HG03571 (cell line): Measurements from ENCODE around the gene LYAR.

Experiments used
- ATAC-seq: cut with Tn5 transposase; IDR thresholded peaks from one replicate; pipeline ENCODE4 v1.9.1; 2021; ENCODE audit not compliant: unreplicated experiment

The LYAR gene

DNA sequence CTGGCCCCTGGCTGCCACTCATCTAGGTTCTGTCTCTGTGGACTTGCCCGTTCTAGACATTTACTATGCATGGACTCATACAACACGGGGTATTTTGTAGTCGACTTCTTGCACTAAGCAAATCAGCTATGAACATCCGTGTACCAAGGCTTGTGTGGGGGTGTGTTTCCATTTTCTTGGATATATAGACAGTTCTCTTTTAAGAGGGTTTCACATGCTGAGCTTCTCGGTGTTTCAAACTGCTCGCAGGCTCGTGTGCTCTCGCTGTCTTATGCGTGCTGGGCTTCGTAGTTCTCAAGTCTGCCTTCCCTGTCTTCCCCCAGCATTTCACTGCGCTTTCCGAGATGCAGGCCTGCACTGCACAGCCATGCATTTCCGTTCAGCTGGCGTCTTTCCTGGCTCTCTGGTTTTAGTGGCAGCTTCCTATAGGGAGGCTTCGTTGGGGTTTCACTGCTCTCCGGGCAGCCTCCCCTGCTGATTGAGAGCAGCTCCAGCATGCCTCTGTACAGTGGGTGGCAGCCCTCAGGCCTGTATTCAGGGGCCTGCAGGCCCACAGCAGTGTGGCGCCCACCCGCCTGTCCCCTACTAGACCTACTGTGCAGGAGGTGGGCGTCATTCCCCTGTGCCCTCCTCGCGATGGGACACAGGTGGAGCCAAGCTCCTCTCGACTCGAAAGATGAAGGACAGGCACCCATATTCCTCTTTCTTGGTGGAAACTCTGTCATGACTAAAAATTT is 27.7 kb upstream of the LYAR start:
- ATAC-seq, result no peak

DNA sequence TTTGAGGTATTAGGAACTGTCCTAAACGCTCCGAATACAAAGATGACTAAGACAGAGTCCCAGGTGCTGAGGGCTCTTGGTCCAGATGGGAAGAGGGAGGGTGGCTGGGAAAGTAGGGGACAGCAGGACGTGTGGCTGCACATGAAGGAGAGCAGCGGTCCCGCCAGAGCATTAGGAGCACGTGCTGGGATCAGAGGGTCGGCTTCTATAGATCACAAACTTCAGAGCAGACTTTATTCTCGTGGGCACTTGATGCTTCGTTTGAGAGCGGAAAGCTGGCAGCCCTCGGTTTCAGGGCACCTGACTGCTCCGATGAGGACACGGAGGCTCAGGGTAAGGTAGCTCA is 26.2 kb upstream of the LYAR start:
- no peak for ATAC-seq

DNA sequence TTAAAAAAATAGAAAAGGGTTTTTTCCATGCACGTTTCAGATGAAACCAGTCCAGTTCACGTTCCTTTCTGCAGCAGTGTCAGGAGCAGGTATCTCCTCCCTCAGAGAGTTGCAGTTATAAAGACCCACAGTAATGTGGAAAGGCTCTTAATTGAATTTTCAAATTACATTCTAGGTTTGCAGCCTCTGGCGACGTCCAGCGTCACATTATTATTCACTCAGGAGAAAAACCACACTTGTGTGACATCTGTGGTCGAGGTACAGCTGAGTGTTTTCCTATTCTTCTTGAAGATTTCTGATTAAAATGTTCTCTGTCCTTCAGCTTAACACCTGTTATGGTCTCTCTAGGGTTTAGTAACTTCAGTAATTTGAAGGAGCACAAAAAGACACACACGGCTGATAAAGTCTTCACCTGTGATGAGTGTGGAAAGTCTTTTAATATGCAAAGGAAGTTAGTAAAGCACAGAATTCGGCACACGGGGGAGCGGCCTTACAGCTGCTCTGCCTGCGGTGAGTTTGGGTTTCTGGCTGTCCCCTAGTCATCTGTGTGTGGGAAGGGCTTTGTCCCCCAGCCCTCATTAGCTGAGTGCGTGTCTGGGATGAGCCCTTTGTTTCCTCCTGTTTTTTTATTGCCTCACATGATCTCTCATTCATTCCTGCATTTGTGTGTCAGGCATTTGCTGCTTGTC is 25.7 kb upstream of the LYAR start:
- ATAC-seq, result no peak

DNA sequence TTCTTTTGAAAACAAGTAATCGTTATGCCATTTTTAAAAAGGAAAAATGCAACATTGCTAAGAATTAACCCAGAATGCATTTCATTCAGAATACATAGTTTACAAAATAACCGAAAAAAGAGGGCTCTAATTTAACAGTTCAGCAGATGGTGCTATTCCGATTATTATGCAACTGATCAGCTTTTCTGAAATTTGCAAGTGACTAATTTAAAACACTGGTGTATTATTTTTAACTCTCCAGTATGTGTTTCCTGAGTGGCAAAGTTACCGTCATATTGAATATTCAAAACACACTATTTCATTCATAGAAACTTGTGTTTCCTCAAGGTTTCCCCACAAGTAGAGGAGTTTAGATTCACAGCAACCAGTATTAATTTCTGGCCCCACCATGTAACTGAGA is 21.2 kb upstream of the LYAR start:
- ATAC-seq, result no peak

DNA sequence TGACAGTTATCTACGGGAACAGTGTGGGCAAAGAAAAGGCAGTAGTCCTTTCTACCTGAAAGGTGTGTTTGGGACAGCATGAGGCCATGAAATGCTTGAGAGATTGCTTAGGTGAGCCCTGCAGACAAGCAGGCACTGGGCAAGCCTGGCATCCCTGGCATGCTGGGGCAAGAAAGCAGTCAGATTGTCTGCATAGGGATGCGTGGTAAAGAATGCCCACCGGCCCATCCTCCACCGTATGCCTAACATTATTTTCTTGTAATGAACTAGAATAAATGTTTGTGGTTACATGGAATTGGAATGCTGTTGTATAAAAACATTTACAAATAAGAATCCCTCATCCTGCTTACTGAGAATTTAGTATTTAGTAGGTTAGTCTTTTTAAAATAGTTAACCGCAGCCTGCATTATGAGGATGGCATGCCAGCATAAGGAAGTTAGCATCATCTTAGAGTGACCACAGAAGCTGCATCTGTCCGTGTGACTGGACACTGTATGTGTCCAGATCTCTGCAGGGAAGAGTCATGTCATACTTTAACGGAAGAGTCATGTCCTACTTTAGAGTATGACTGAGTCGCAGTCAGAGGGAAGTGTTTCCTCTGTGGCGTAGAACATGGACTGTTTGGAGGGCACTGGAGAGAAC is 19.0 kb upstream of the LYAR start:
- ATAC-seq, result no peak

DNA sequence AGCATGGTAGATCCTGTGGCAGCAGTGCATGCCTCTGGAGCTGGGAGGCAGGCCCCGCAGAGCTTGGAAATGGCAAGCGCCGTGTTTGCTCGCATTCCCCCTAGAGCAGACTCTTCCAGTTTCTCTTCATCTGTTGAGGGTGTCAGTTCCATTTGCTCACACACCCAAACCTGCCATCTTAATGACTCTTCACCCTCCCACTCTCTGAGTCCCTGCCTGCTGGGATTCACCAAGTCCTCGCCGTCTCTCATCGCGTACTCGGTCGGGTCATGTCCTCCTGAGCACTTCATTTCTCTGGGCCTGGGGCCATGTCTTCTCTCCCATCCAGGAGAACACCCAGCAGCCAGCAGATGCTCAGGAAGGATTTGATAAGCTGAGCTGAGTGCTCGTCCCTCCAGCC is 17.0 kb upstream of the LYAR start:
- ATAC-seq, result no peak

DNA sequence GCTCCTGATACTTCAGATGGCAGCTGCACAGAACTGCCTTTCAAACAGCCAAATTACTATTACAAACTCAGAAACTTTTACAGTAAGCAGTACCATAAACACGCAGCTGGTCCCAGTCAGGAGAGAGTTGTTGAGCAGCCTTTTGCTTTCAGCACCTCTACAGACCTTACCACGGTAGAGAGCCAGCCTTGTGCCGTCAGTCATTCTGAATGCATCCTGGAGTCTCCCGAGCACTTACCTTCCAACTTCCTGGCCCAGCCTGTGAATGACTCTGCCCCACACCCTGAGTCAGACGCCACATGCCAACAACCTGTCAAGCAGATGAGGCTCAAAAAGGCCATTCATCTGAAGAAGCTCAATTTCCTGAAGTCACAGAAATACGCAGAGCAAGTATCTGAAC is 12.5 kb upstream of the LYAR start:
- no peak for ATAC-seq

DNA sequence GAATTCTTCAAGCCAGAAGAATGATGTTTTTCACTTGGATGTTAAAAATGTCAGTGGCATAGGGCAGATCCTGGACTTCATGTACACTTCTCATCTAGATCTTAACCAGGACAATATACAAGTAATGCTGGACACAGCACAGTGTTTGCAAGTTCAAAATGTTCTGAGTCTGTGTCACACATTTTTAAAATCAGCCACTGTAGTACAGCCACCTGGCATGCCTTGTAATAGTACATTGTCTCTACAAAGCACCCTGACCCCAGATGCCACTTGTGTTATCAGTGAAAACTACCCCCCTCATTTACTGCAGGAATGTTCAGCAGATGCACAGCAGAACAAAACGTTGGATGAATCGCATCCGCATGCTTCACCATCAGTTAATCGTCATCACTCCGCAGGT is 12.0 kb upstream of the LYAR start:
- no peak for ATAC-seq

DNA sequence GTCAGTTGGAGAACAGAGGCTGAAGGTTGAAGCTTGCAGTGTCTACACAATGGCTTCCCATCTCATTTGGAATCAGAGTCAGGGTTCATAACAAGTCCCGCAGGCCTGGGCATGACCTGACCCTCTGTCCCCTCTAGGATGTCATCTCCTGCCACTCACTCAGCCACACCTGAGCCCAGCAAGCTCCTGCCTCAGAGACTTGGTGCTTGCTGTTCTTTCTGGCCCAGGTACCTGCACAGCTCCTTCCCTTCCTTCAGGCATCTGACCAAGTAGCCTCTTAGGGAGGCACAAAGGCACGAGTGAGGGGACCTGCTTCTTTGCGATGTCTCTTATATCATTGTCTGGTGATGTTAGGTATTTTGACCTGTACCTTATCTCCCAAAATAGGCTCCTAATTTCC is 9.1 kb upstream of the LYAR start:
- ATAC-seq, result no peak

DNA sequence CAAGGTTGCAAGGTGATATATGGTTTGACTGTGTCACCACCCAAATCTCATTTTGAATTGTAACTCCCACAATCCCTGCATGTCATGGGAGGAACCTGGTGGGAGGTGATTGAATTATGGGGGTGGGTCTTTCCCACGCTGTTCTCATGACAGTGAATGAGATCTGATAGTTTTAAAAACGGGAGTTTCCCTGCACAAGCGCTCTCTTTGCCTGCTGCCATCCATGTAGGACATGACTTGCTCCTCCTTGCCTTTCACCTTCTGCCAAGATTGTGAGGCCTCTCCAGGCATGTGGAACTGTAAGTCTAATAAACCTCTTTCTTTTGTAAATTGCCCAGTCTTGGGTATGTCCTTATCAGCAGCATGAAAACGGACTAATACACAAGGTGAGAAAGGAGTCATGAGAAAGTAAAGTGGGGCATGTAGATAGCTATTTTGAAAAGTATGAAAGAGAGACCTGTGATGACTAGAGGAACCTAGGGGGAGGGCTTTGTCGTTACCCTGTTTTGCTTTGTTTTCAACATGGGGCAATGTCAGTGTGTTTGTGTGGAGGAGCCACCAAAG is 6.4 kb upstream of the LYAR start:
- no peak for ATAC-seq

DNA sequence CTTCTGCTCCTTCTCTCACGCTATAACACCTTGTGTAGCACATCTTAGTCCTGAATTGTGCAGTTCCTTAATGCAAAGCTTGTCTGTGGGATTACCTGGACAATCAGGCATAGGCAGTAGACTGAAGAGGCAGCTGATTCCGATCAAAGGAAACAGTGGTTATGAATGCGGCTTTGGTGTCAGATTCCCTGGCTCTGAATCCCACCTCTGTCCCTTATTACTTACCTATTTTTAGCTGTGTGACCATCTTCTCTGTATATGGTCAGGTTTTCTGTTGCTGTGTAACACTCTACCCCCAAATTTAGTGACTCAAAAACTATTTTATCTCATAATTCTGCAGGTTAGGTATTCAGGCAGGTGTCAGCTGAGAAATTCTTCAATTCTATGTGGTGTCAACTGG is 3.3 kb upstream of the LYAR start:
- ATAC-seq, result no peak

DNA sequence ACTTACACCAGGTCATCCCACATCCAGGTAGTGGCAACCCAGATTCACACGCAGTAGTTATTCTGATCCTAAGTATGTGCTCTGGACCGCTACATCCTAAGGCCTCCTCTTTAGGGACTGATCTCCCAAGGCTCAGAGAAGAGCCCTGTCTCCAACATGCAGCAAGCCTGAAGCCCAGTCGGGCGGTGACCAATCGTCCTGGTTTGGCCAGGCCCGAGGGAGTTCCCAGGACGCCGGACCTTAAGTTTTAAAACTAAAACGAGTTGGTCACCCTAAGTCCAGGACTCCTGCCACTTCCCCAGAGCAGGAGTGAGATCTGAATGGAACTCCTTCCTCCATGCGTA is 385 bp downstream of the LYAR start:
- ATAC-seq, result peak; percentile 22

DNA sequence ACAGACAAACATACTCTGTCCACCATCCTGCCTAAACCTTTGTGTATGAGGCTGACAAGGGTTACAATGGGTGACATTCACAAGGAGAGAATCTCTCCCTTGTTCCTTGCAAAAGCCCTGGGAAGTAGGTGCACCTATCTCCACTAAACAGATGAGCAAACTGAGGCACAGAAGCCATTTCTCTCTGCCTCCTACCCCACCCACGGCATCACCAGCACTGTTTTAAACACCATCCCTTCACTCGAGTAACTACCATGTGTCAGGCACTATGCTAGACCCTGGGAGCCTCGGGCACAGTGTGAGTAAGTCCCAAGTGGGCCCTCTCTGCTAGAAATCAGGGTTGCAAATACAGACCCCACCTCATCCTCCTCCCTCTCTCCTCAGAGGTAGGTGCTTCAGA is 899 bp downstream of the LYAR start:
- ATAC-seq, result no peak

DNA sequence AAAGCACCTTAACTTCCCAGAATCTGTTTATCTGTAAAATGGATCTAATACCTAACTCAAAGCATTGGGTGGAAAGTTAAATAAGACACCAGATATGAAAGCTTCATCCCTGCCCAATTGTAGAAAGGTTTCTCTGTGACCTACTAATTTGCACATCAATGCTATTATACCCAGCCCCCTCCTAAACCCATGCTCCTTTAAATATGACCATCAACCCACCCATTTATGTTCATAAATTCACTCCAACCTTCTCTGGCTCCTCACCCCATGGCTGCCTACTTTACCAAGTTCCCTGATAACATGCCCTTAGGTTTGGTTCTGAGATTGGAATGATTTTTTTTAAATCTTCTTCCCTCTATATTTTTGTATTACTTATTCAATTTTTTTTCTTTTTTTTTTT is 1.9 kb downstream of the LYAR start:
- no peak for ATAC-seq

DNA sequence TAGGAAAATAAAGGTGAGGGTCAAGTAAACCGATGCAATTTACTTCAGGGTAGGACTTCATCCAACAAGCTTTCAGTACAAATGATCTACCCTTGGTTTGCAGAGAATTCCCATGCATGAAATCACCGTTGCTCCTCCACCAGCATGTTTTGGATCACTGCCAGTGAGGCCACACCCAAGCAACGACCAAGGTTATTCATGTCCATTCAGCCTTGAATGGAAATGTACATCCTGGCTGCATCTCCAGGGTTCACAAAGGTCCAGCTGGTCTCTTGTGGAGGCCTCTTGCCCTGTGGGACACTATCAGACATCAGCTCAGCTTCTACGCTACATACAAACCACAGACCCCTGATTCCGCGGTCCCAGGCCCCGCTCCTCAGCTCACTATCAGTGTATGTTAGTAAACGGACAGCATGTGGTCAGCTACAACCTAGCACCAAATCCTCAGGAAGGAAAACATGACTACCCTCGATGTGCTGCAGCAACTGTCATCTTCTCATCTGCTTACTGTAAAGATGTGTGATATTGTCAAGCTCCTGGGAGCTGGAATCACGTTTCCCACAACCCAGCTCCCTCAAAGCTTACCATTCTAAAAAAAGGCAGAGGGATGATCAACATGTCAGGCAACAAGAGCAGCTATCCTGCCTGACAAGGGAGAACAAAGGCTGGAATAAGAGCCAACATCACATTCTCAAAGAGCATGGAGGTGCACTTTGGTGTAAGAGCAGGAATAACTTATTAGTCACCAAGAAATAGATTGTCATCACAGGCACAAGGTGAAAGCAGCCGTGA is 4.9 kb downstream of the LYAR start:
- no peak for ATAC-seq

DNA sequence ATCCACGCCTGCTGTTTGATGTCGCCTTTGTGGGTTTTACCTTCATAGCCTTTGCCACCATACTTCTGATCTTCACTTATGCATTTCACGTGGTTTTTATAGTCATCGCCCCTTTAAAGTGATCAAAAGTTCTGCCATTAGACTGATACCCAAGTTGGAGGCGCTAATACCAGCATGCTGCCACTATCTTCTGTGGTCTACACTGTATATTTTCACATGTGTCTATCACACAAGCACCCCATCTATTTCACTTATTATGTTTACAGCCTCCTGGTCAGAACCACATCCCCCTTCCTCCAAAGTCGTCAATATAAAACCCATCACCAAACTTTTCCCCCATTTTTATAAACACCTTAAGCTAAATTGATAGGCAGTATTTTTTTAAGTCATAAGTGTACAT is 8.2 kb downstream of the LYAR start:
- ATAC-seq, result no peak

DNA sequence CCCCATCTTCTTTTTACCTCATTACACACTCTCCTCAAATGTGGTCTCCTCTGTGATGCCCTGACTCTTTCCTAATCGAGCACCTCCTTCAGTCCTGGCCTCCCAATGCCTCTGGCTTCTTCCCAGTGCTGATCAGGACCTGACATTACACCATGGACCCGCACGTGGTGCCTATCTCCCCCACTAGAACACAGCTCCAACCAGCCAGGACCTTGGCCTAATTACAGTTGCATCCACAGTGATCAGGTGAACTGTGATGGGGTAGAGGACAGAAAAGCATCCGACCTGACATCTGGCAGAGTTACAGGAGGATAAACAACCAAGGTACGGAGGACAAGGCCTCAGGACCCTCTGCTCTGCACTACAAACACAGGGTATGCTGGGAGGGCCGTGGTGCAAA is 12.4 kb downstream of the LYAR start:
- no peak for ATAC-seq

DNA sequence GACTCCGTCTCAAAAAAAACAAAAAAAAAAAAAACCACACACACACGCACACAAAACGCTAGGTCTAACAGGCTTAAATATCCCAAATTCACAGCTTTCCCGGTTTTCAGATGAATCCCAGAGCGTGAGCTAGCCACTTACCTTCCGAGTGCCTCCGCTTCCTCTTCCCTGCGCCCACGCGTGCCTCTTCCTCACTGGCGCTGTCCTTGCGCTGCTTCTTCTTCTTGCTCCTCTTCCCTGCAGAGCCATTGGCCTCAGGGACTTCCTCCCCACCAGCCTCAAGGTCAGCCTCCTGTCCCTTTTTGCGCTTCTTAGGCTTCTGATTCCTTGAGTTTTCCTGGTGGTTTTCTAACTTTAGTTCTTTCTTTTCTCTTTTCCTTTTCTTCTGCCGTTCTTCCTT is 15.7 kb downstream of the LYAR start:
- no peak for ATAC-seq

DNA sequence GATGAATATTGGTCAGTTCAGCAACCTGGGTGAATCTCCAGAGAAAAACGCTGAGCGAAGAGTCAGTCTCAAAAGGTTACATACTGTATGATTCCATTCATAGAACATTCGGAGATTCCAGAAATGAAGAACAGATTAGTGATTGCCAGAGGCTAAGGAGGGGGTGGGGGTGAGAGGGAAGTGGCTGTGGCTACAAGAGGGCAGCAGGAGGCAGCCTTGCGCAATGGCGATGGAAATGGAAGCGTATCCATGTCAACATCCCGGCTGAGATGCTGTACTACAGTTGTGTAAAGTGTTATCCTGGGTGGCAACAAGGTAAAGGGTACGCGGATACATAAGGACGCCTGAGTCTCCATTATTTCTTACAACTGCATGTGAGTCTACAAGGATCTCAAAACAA is 18.0 kb downstream of the LYAR start:
- no peak for ATAC-seq

DNA sequence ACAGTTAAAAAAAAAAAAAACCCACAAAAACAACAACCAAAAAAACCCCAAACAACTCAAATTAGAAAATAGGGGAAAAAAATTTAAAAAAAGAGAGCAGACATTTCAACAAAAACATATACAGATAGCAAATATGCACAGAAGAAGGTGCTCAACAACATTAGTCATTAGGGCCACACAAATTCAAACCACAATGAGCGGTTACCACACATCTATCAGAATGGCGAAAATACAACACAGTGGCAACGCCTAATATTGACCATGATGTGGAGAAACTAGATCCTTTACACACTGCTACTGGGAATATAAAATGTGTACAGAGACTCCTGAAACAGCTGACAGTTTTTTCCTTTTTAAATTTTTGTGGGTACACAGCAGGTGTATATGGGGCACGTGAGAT is 19.4 kb downstream of the LYAR start:
- no peak for ATAC-seq

DNA sequence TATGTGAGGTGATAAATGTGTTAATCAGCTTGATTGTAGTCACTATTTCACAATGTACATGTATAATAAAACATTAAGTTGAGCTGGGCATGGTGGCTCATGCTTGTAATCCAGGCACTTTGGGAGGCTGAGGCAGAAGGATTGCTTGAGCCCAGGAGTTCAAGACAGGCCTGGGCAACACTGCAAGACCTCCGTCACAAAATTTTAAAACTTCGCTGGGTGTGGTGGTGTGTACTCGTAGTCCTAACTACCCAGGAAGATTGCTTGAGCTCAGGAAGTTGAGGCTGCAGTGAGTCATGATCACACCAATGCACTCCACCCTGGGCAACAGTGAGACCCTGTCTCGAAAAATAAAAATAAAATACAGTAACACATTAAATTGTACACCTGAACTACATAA is 20.1 kb downstream of the LYAR start:
- no peak for ATAC-seq

DNA sequence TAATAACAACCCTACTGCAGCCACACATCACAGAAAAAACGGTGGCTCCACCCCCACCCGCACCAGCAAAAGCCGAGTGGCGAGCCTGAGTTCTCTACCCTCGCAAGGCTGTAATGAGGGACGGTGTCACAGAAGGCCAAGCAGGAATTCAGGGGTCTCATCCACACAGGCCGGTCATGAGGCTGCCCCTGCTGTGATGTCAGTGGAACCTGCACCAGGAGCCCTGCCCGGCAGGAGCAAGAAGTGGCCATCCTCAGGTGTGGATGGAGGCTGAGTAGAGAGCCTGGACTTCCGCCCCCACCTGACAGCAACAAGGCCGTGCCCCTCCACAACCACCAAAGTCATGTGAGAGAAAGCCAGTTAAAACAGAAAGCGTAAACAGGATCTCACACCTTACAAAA is 20.6 kb downstream of the LYAR start:
- no peak for ATAC-seq
